H1 (cell line): Measurements from ENCODE around the gene DUSP3. TPM values are rescaled to one million over a fixed set of nuclear protein-coding genes. Genes with fewer than 3 reads are reported as not detected.

ENCODE experiments used
- CTCF ChIA-PET: fragments of 300-600 bp; sonication (Branson Sonifier 250); formaldehyde crosslinking; loops from one replicate; lab custom pipeline; 2021; ENCODE audit not compliant: partially characterized antibody; lab: Charles Lee
- POLR2A ChIA-PET: fragments of 300-600 bp; sonication (Branson Sonifier 250); formaldehyde crosslinking; loops from one replicate; lab custom pipeline; 2021; ENCODE audit warnings: inconsistent platforms; ENCODE audit not compliant: partially characterized antibody; lab: Charles Lee
- DNase-seq, 2 experiments: peaks; one replicate each; pipeline versions ENCODE4 v3.0.0 to v3.0.0-alpha.2; 2010 to 2022; ENCODE audit warnings: low spot score in 2 of 2, low read depth in 1 of 2, mixed read lengths in 1 of 2
- FAIRE-seq: peaks from 2 replicates; lab custom pipeline; 2011; peaks lifted over from hg19 to GRCh38; lab: Jason Lieb, UNC
- H2AFZ ChIP-seq: 2 replicates; pipeline ENCODE4 v1.8.1; 2012; ENCODE audit warnings: low read length, inconsistent platforms
- H2AK5ac ChIP-seq: 2 replicates; pipeline ENCODE4 v1.6.1; 2013; ENCODE audit warnings: low read depth, low read length
- H2BK120ac ChIP-seq: replicated peaks from 2 replicates; pipeline ENCODE3; 2013; ENCODE audit warnings: low read depth, low read length, inconsistent platforms
- H2BK12ac ChIP-seq: 2 replicates; pipeline ENCODE4 v1.6.1; 2013; ENCODE audit warnings: low read depth, low read length
- H2BK15ac ChIP-seq: 2 replicates; pipeline ENCODE4 v1.6.1; 2013; ENCODE audit warnings: low read length
- H2BK20ac ChIP-seq: 2 replicates; pipeline ENCODE4 v1.6.1; 2013; ENCODE audit warnings: low read length
- H2BK5ac ChIP-seq: 2 replicates; pipeline ENCODE4 v1.6.1; 2013; ENCODE audit warnings: low read depth, low read length
- H3K14ac ChIP-seq: 2 replicates; pipeline ENCODE4 v1.6.1; 2013; ENCODE audit warnings: inconsistent platforms; ENCODE audit not compliant: insufficient read length
- H3K18ac ChIP-seq: 2 replicates; pipeline ENCODE4 v1.6.1; 2013; ENCODE audit warnings: low read length; ENCODE audit errors: extremely low read depth
- H3K23ac ChIP-seq: 2 replicates; pipeline ENCODE4 v1.6.1; 2013; ENCODE audit warnings: inconsistent platforms; ENCODE audit not compliant: insufficient read length
- H3K23me2 ChIP-seq: 2 replicates; pipeline ENCODE4 v1.6.1; 2013; ENCODE audit warnings: low read depth, low read length
- H3K27ac ChIP-seq: 2 replicates; pipeline ENCODE4 v1.6.1; 2011; ENCODE audit warnings: low read depth, low read length, inconsistent platforms
- H3K27me3 ChIP-seq, 4 experiments: replicated peaks in 1 of 4; 1 replicate in 1 of 4; 2 replicates in 3 of 4; pipeline versions ENCODE4 v1.6.1 to v1.8.1; 2011 to 2013; ENCODE audit warnings: low read length in 3 of 4, mild to moderate bottlenecking in 3 of 4, inconsistent platforms in 2 of 4, mixed read lengths in 2 of 4, moderate library complexity in 1 of 4; ENCODE audit not compliant: control insufficient read depth in 3 of 4, insufficient read depth in 3 of 4; ENCODE audit errors: extremely low read depth in 1 of 4
- H3K36me3 ChIP-seq, 4 experiments: 2 replicates each; pipeline versions ENCODE4 v1.6.1 to v1.8.1; 2011 to 2013; ENCODE audit warnings: mild to moderate bottlenecking in 4 of 4, low read length in 3 of 4, moderate library complexity in 2 of 4, control low read depth in 1 of 4, inconsistent platforms in 1 of 4; ENCODE audit not compliant: insufficient read depth in 4 of 4, control insufficient read depth in 2 of 4
- H3K4ac ChIP-seq: replicated peaks from 2 replicates; pipeline ENCODE3; 2013; ENCODE audit warnings: low read length, low read depth, mixed read lengths, inconsistent platforms; ENCODE audit not compliant: insufficient read length
- H3K4me1 ChIP-seq, 4 experiments: replicated peaks in 1 of 4; 1 replicate in 1 of 4; 2 replicates in 3 of 4; pipeline versions ENCODE4 v1.6.1 to v1.8.1; 2011 to 2013; ENCODE audit warnings: low read length in 3 of 4, inconsistent platforms in 2 of 4, mixed read lengths in 1 of 4; ENCODE audit not compliant: insufficient read depth in 4 of 4, control insufficient read depth in 3 of 4
- H3K4me2 ChIP-seq, 2 experiments: 2 replicates each; pipeline versions ENCODE4 v1.6.1 to v1.8.1; 2011 to 2013; ENCODE audit warnings: low read depth in 2 of 2, low read length in 2 of 2, control low read depth in 1 of 2, inconsistent platforms in 1 of 2, mild to moderate bottlenecking in 1 of 2; ENCODE audit not compliant: insufficient read depth in 1 of 2
- H3K4me3 ChIP-seq, 4 experiments: fragments of 200-600, 300-600 bp in 1 of 4; sonication (generic), shearing (Covaris generic), sonication (Bioruptor Twin) in 1 of 4; 2 replicates each; pipeline versions ENCODE4 v1.5.1 to v1.8.1; 2011 to 2016; ENCODE audit warnings: low read length in 4 of 4, low read depth in 3 of 4, control low read depth in 2 of 4, inconsistent platforms in 2 of 4, mild to moderate bottlenecking in 2 of 4, mixed read lengths in 1 of 4, moderate library complexity in 1 of 4; ENCODE audit not compliant: insufficient read depth in 2 of 4; ENCODE audit errors: extremely low read depth in 1 of 4
- H3K56ac ChIP-seq: replicated peaks from 2 replicates; pipeline ENCODE3; 2013; ENCODE audit warnings: low read depth, mild to moderate bottlenecking, mixed read lengths, low read length, inconsistent platforms; ENCODE audit not compliant: insufficient read length
- H3K79me1 ChIP-seq: 2 replicates; pipeline ENCODE4 v1.6.1; 2013; ENCODE audit warnings: low read depth, low read length, control low read depth
- H3K79me2 ChIP-seq, 2 experiments: 2 replicates each; pipeline versions ENCODE4 v1.6.1 to v1.8.1; 2012 to 2013; ENCODE audit warnings: low read length in 2 of 2, mild to moderate bottlenecking in 2 of 2, inconsistent platforms in 1 of 2; ENCODE audit not compliant: insufficient read depth in 2 of 2, control insufficient read depth in 1 of 2
- H3K9ac ChIP-seq, 4 experiments: replicated peaks in 1 of 4; 1 replicate in 1 of 4; 2 replicates in 3 of 4; pipeline versions ENCODE4 v1.6.1 to v1.8.1; 2011 to 2013; ENCODE audit warnings: low read depth in 3 of 4, low read length in 3 of 4, control low read depth in 2 of 4, mild to moderate bottlenecking in 2 of 4, moderate library complexity in 2 of 4, inconsistent platforms in 1 of 4; ENCODE audit errors: extremely low read depth in 1 of 4
- H3K9me3 ChIP-seq, 2 experiments: 2 replicates each; pipeline versions ENCODE4 v1.6.1 to v1.8.1; 2012 to 2013; ENCODE audit warnings: mild to moderate bottlenecking in 2 of 2, moderate library complexity in 2 of 2, control low read depth in 1 of 2, inconsistent platforms in 1 of 2, low read depth in 1 of 2, low read length in 1 of 2, mixed read lengths in 1 of 2; ENCODE audit not compliant: insufficient read depth in 2 of 2
- H4K20me1 ChIP-seq, 2 experiments: replicated peaks in 1 of 2; 2 replicates each; pipeline versions ENCODE3 to v1.8.1; 2011 to 2013; ENCODE audit warnings: inconsistent platforms in 2 of 2, low read length in 2 of 2, mild to moderate bottlenecking in 1 of 2; ENCODE audit not compliant: insufficient read depth in 2 of 2, control insufficient read depth in 1 of 2
- H4K5ac ChIP-seq: 2 replicates; pipeline ENCODE4 v1.6.1; 2013; ENCODE audit warnings: low read length, low read depth, mixed read lengths, inconsistent platforms; ENCODE audit not compliant: insufficient read length
- H4K8ac ChIP-seq: 2 replicates; pipeline ENCODE4 v1.8.0; 2013; ENCODE audit warnings: mild to moderate bottlenecking, moderate library complexity, low read length, inconsistent platforms; ENCODE audit not compliant: insufficient read depth; ENCODE audit errors: extremely low read depth
- H4K91ac ChIP-seq: replicated peaks from 2 replicates; pipeline ENCODE3; 2013; ENCODE audit warnings: low read length, mixed read lengths, inconsistent platforms; ENCODE audit not compliant: insufficient read length
- CREB1 ChIP-seq: IDR thresholded peaks from 2 replicates; pipeline ENCODE4 v1.6.1; 2012; ENCODE audit warnings: inconsistent platforms
- E2F6 ChIP-seq: IDR thresholded peaks from 2 replicates; pipeline ENCODE4 v1.6.1; 2012; ENCODE audit warnings: inconsistent platforms
- GABPA ChIP-seq: IDR thresholded peaks from 2 replicates; pipeline ENCODE4 v1.6.1; 2011; ENCODE audit warnings: mild to moderate bottlenecking, low read length, moderate library complexity, borderline replicate concordance; ENCODE audit not compliant: insufficient read depth
- GTF2F1 ChIP-seq: IDR thresholded peaks from 2 replicates; pipeline ENCODE4 v1.6.1; 2012; ENCODE audit warnings: low read depth, low read length, improper control_type of control experiment, borderline replicate concordance
- JUN ChIP-seq: IDR thresholded peaks from 2 replicates; pipeline ENCODE4 v1.6.1; 2011; ENCODE audit warnings: low read depth, mild to moderate bottlenecking, improper control_type of control experiment, low read length
- KDM1A ChIP-seq: fragments of 200-600, 300-600 bp; sonication (generic); IDR thresholded peaks from 2 replicates; pipeline ENCODE4 v1.7.1; 2016; ENCODE audit warnings: mild to moderate bottlenecking, low read length, borderline replicate concordance
- NRF1 ChIP-seq: IDR thresholded peaks from 2 replicates; pipeline ENCODE4 v1.6.1; 2011; ENCODE audit warnings: mild to moderate bottlenecking, low read depth, low read length, improper control_type of control experiment
- POLR2A ChIP-seq, 2 experiments: IDR thresholded peaks; 1 replicate in 1 of 2; 2 replicates in 1 of 2; pipeline ENCODE4 v1.6.1; 2011; ENCODE audit warnings: low read depth in 2 of 2, low read length in 2 of 2, mild to moderate bottlenecking in 2 of 2; ENCODE audit errors: control extremely low read depth in 1 of 2
- POLR2AphosphoS5 ChIP-seq: IDR thresholded peaks from 2 replicates; pipeline ENCODE4 v1.6.1; 2011; ENCODE audit warnings: low read depth, low read length
- SUZ12 ChIP-seq: fragments of 200-600 bp; sonication (generic); IDR thresholded peaks from 2 replicates; pipeline ENCODE4 v1.6.1; 2012; ENCODE audit warnings: mild to moderate bottlenecking, inconsistent platforms, low read length, moderate library complexity, mixed read lengths
- USF2 ChIP-seq: IDR thresholded peaks from 2 replicates; pipeline ENCODE4 v1.6.1; 2011; ENCODE audit warnings: low read length, improper control_type of control experiment
- WGBS, 2 experiments: shearing (Covaris generic) in 1 of 2; methylation state at CpG; one replicate each; pipeline versions ENCODE4 v1.1.6 to v1.1.7; 2013 to 2015; ENCODE audit warnings: low lambda C conversion rate in 2 of 2, mixed read lengths in 2 of 2, inconsistent platforms in 1 of 2, low coverage in 1 of 2, missing lambda C conversion rate in 1 of 2; ENCODE audit not compliant: insufficient replicate concordance in 2 of 2, insufficient coverage in 1 of 2, insufficient read length in 1 of 2; ENCODE audit errors: extremely low coverage in 1 of 2, missing lambda C conversion rate in 1 of 2; 5-methylcytosine and 5-hydroxymethylcytosine counted together
- polyA plus RNA-seq, 7 experiments: library from polyadenylated mRNA; depleted of rRNA in 3 of 7; stranded (reverse) in 5 of 7; unstranded in 2 of 7; fragments of >200 nt in 5 of 7; fragments of 200-250 nt in 2 of 7; gene quantifications; 1 replicate in 5 of 7; 2 replicates in 1 of 7; 4 replicates in 1 of 7; pipeline versions ENCODE4 v1.2.1 to v1.2.3, GENCODE V29; 2011 to 2013; ENCODE audit warnings: missing spikeins in 2 of 7, mixed read lengths in 2 of 7
- total RNA-seq: library from RNA; stranded (reverse); fragmentation: NEBNext Ultra II Directional; extraction: Animal tissue kit (Norgen Biotek cat#: 25700); gene quantifications from 2 replicates; pipeline ENCODE4 v1.2.1, GENCODE V29; 2021

The DUSP3 gene
- total and polyA plus RNA-seq, 2 of the 8 experiments (the other 6 are each of a cell fraction or from before 2014, with no cell fraction given): 15.1 to 21.2 TPM

GRCh38 chr17:43820759-43821158 lies 42.0 kb upstream of the DUSP3 start:
- TF ChIP-seq POLR2AphosphoS5: no peak
- no peak for TF ChIP-seq NRF1
- no peak for TF ChIP-seq E2F6
- TF ChIP-seq JUN: no peak
- no peak for TF ChIP-seq CREB1
- no peak for TF ChIP-seq USF2
- no peak for TF ChIP-seq POLR2A (IDR thresholded peaks at IDR 0.05; ENCODE audit: control extremely low read depth in 1 of 2, low read depth in 2 of 2, low read length in 2 of 2)
- no peak for TF ChIP-seq SUZ12
- no peak for TF ChIP-seq GABPA
- no peak for TF ChIP-seq GTF2F1
- TF ChIP-seq KDM1A: no peak

More at GRCh38 chr17:43820759-43821158, 42.0 kb upstream of the DUSP3 start:
- Histone ChIP-seq H4K5ac (no peak overlapping the region), H3K56ac (no peak overlapping the region), H4K20me1 (no peaks in the 10 kb centered on the region), H2AK5ac (no peak overlapping the region), H3K4me2 (no peak overlapping the region), H2BK20ac (no peak overlapping the region), H2BK15ac (no peak overlapping the region), H3K79me1 (no peaks in the 10 kb centered on the region), H2BK5ac (no peak overlapping the region), H3K23ac (no peak overlapping the region), H3K23me2 (no peaks in the 10 kb centered on the region), H3K18ac (no peak overlapping the region), H3K9me3 (no peaks in the 10 kb centered on the region), H3K27me3 (no peaks in the 10 kb centered on the region), H3K9ac (no peak overlapping the region), H3K4me1 (no peaks in the 10 kb centered on the region), H2AFZ (no peak overlapping the region), H3K27ac (no peak overlapping the region), H3K4ac (no peak overlapping the region), H3K36me3 (peaks cover 0 to 5% (median 0%) of the 10 kb centered on the region in 4 experiments; a peak in 3 of 8 replicates), H3K4me3 (no peak overlapping the region), H2BK120ac (no peak overlapping the region), H3K14ac (no peak overlapping the region), H2BK12ac (no peak overlapping the region), H3K79me2 (no peaks in the 10 kb centered on the region), H4K91ac (no peak overlapping the region), H4K8ac (no peak overlapping the region)
- POLR2A ChIA-PET: no interaction called here
- DNase-seq: no peak
- FAIRE-seq: no peak
- 89% methylated on average over 14 of the region's 14 CpGs; no CpG with 5 or more reads in 1 of the 2 experiments for WGBS, 2 experiments
- CTCF ChIA-PET: interaction anchor here (1.8 kb wide), 1 partner anchor 59 kb away, joined by 5 read pairs; no protein-coding TSS in a partner anchor
